Measurements from ENCODE around the gene PLK2. TPM values are rescaled to one million over a fixed set of nuclear protein-coding genes. Genes with fewer than 3 reads are reported as not detected.

The PLK2 gene
- total and polyA plus RNA-seq, 2 donors (not counting 3 experiments of a cell fraction or from before 2014, with no cell fraction given): 199 to 250 TPM

DNA sequence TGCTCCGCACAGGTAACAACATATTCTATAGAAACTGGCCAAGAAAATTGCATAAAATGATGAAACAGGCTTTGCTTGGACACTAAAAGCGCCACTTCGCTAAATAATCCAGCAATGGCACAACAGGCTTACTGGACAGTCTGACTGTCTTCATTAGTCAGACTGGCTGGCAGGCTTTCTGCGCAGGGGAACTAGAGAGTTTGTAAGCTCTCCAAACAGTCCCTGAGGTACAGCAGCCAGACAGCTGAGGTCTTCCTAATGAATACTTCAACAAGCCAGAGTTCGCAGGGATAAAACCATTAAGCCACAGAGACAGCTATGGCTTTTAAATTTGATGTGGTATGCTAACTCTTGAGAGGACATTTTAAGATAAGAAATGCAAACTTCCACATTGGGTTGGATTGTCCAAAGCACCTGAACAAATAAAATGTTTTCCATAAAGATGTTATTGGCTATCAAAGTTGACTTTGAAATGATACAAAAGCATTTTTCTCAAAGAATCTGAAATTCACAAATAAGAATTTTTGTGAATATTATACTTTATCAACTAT lies 20.7 kb downstream of the PLK2 start:
- FAIRE-seq (no peak), DNase-seq (ENCODE audit: low read depth, low spot score) (no peak)
- H3K36me3 ChIP-seq (ENCODE audit: control insufficient read depth in 2 of 2, extremely low read depth in 1 of 2, insufficient read depth in 2 of 2, low read length in 2 of 2): no peaks in the 10 kb centered on the region
- H3K4me1 ChIP-seq (ENCODE audit: control insufficient read depth, extremely low read depth, insufficient read depth, low read length): no peaks in the 10 kb centered on the region
- H2AFZ ChIP-seq (ENCODE audit: low read depth, low read length): no peak overlapping the region
- no peaks in the 10 kb centered on the region for H3K9me1 ChIP-seq (replicated peaks; ENCODE audit: control insufficient read depth, extremely low read depth, insufficient read depth, low read length)
- intact Hi-C loops (cut with micrococcal nuclease) (no loop called here), dilution Hi-C loops (cut with MboI; ENCODE audit: extremely low pct_ligation_motif_present, low sequenced_read_pairs) (no loop called here)
- CTCF ChIA-PET: interaction anchor here (1.6 kb wide), 1 partner anchor 158 kb away, joined by 4 read pairs; no protein-coding TSS in a partner anchor
- BruUV-seq (replicated peaks): no TSS peak
- no peak overlapping the region for H3K4me3 ChIP-seq (replicated peaks in 1 of 3; ENCODE audit: insufficient read depth in 1 of 3, low read depth in 1 of 3, low read length in 3 of 3)
- TF ChIP-seq POLR2AphosphoS5 (IDR thresholded peaks at IDR 0.05; ENCODE audit: insufficient read depth, low read depth, low read length) (no peak), EZH2 (IDR thresholded peaks at IDR 0.05; ENCODE audit: borderline replicate concordance, low read depth, low read length, severe bottlenecking) (no peak), JUN (IDR thresholded peaks at IDR 0.05; ENCODE audit: borderline replicate concordance, insufficient read depth, insufficient read length, low read depth) (no peak), POLR2A (IDR thresholded peaks at IDR 0.05; ENCODE audit: low read depth, low read length) (no peak), FOS (IDR thresholded peaks at IDR 0.05; ENCODE audit: borderline replicate concordance, insufficient read depth, low read length) (no peak)
- TF ChIP-seq, protein P1, sequence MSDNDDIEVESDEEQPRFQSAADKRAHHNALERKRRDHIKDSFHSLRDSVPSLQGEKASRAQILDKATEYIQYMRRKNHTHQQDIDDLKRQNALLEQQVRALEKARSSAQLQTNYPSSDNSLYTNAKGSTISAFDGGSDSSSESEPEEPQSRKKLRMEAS (IDR thresholded peaks at IDR 0.05; ENCODE audit: insufficient read depth, insufficient read length): no peak
- TF ChIP-seq, protein P2, sequence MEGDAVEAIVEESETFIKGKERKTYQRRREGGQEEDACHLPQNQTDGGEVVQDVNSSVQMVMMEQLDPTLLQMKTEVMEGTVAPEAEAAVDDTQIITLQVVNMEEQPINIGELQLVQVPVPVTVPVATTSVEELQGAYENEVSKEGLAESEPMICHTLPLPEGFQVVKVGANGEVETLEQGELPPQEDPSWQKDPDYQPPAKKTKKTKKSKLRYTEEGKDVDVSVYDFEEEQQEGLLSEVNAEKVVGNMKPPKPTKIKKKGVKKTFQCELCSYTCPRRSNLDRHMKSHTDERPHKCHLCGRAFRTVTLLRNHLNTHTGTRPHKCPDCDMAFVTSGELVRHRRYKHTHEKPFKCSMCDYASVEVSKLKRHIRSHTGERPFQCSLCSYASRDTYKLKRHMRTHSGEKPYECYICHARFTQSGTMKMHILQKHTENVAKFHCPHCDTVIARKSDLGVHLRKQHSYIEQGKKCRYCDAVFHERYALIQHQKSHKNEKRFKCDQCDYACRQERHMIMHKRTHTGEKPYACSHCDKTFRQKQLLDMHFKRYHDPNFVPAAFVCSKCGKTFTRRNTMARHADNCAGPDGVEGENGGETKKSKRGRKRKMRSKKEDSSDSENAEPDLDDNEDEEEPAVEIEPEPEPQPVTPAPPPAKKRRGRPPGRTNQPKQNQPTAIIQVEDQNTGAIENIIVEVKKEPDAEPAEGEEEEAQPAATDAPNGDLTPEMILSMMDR (IDR thresholded peaks at IDR 0.05; ENCODE audit: extremely low read depth in 1 of 2, insufficient read depth in 1 of 2, low read depth in 1 of 2, low read length in 2 of 2): no peak
- POLR2A ChIA-PET: no interaction called here
- no peaks in the 10 kb centered on the region for H4K20me1 ChIP-seq (replicated peaks; ENCODE audit: control insufficient read depth, extremely low read depth, insufficient read depth, low read length)
- no peaks in the 10 kb centered on the region for H3K9me3 ChIP-seq (replicated peaks; ENCODE audit: control insufficient read depth, insufficient read depth, low read length)
- no peak overlapping the region for H3K27ac ChIP-seq (ENCODE audit: insufficient read depth, low read depth, low read length)
- H3K4me2 ChIP-seq (ENCODE audit: insufficient read depth, low read length): no peak overlapping the region
- H3K9ac ChIP-seq (replicated peaks; ENCODE audit: extremely low read depth, insufficient read depth, low read length): no peak overlapping the region
- H3K27me3 ChIP-seq (ENCODE audit: control insufficient read depth in 2 of 2, insufficient read depth in 2 of 2, low read length in 2 of 2): no peaks in the 10 kb centered on the region
- H3K79me2 ChIP-seq (ENCODE audit: control insufficient read depth, insufficient read depth, low read length): no peaks in the 10 kb centered on the region

Data from endothelial cell of umbilical vein (primary cell).